ENCODE results near the gene PTGIR.
A peak's percentile ranks its signal among the peaks of the same experiment; 100 is the strongest.

The PTGIR gene, protein sequence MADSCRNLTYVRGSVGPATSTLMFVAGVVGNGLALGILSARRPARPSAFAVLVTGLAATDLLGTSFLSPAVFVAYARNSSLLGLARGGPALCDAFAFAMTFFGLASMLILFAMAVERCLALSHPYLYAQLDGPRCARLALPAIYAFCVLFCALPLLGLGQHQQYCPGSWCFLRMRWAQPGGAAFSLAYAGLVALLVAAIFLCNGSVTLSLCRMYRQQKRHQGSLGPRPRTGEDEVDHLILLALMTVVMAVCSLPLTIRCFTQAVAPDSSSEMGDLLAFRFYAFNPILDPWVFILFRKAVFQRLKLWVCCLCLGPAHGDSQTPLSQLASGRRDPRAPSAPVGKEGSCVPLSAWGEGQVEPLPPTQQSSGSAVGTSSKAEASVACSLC

DNA sequence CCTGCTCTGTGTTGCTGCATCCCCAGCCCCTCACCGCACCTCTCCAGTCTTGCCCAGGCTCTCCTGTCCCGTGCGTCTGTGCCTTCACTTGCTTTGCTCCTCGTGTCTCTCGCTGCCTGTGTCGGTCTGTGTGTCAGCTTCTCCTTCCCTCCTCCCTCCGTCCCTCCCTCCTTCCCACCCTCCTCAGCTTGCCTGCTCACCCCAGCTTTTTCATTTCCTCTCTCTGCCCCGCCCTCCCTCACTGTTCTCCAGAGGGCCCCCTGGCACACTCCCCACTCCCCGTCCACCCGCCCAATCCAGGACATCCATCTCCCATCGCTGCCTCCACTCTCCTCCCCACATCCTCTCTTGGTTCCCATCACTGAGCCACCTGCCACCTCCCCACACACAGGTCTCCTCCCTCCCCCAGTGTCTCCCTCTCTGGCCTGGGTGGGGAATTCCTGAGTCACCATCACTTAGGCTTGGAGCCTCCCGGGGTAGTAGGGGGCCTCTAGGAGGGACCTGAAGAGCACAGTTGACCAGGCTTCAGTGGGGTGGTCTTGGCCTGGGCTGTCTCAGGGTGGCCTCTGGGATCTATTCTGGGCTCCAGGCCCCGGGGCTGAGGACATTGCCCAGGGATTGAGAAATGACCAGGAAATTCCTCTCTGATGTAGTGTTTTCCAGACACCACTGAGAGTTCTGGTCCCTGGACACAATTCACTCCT, at the start of gene PTGIR:
TSS of gene PTGIR (minus strand) at position 132 of the 704 bp plus-strand sequence. CDS start 864 bp downstream, outside the sequence.
- no peak for DNase-seq (ENCODE audit: low spot score)

DNA sequence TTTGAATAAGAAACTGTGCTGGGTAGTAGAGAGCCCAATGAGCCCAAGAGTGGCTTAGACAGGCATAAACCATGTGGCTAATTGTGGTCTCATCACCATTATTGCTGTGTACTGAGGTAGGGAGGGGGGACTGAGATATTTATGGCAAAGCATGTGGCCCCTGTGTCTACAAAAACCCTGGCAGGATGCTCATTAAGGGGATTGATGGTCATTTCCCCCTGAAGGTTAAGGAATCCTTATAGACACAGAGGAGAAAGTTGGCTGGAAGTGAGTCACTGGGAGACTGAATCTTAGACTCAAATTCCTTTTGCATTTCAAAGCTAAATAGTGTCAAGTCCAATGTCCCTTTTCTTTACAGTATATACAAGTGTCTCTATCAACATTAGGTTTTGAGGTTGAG, 45.9 kb upstream of the PTGIR start:
- DNase-seq (ENCODE audit: low spot score): no peak

DNA sequence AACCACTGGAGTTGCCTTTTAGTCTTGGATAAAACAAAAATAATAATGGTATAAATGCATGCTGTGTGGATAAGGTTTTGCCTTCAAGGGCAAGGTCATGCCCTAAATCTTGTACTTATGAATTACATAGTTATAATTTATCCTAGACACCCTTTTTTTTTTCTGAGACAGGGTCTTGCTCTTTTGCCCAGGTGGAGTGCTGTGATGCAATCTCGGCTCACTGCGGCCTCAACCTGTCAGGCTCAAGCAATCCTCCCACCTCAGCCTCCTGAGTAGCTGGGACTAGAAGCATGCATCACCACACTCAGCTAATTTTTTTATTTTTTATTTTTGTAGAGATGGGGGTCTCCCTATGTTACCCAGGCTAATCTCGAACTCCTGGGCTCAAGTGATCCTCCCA, 43.8 kb upstream of the PTGIR start:
- no peak for DNase-seq (ENCODE audit: low spot score)

DNA sequence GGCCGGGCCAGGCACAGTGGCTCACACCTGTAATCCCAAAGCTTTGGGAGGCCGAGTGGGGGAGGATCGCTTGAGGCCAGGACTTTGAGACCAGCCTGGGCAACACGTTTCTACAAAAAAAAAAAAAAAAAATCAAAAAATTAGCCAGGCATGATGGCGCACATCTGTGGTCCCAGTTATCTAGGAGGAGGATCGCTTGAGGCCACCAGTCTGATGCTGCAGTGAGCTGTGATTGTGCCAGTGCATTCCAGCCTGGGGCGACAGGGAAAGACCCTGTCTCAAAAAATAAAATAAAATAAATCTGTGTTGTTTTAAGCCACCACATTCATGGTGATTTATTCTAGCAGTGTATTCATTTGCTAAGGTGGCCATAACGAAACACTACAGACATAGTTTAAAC, 40.2 kb upstream of the PTGIR start:
- no peak for DNase-seq (ENCODE audit: low spot score)

DNA sequence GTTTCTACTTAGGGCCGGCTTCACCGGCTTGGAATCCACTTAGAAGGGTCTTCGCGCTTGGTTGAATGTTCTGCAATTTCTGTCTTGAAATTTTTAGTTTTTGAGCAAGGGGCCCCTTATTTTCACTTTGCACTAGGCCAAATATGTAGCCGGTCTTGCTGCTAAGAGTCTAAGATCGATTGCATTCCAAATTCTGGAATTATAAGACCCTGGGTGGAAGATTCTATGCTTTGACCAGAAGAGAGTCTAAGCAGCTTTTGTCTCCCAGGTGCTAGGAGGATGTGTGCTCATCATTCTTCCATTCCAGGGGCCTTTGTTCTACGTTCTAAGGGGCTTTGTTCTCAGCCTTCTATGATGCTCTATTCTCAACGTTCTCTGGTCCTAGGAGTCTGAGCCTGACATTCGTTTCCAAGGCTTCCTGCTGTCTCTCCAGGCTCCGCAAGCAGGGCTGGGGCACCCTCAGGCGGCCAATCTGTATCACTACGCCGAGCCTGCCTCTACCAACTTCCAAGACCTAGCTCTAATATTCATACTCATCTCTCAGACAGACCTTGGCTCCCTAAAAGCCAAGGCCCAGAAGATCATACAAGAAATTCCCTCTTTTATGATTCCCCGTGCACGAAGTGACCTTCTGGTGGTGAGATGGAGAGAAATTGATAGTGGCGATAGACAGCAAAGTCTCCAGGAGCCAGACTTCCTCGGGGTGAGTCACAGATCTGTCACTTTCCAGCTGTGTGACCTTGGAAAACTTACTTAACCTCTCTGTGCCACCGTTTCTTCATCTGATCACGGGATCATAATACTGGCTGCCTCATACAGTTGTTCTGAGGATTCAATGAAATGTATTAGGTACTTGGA, 37.1 kb upstream of the PTGIR start:
- DNase-seq (ENCODE audit: low spot score): peak; percentile 98

DNA sequence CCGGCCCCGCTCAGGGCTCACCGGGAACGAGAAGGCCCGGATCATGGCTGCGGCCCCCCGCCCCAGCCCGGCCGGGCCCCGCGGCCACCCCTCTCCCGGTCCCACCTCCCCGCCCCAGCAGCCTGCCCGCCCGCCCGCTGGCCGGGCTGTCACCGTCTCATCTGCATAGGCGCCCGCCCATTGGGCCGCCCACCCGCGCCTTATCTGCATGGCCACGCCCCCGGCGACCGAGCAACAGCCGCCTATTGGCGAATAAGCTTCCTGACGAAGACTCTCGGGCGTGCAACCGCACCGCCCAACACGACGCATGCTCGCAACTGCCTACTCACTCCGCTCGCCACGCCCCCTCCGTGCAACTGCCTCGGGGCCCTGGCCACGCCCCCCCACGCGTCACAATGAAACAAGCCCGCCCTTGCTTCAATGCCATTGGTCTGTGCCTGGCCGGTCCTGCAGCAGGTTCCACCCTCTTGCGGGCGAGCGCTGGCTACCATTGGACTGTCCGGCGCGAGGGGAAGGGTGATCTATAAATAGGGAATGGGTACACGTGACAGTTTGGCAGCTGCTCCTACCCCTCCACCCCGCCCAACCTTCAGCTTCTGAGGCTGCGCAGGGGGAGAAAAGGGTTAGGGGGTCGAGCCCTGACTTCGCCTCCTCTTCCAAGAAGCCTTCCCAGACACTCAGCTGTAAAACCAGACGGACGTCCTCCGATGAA, 36.3 kb upstream of the PTGIR start, which contains the start of gene DACT3:
TSS of gene DACT3 (minus strand) at position 163 of the 712 bp plus-strand sequence. CDS start at position 45, 118 bp downstream.
- peak; percentile 100 for DNase-seq (ENCODE audit: low spot score)

DNA sequence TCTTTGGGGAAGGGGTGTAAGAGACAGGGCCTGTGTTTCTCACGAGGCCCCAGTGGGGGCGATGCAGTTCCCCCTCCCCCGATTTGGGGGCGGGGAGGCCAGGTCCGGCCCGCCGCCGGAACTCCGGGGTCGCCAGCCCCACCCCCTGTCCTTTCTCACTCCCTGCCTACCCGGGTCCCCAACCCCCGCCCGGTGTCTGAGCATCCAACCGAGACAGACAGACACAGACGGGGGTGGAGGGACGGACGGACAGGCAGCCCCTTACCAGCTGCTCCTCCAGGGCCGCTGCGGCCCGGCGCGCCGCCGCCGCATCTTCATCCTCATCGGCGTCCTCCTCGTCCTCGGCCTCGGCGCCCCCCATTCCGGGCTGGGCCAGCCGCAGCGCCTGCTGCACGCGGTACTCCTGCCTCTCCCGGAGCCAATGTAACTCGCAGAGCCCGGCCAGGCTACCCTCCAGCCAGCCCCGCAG, 35.7 kb upstream of the PTGIR start:
- DNase-seq (ENCODE audit: low spot score): peak; percentile 39

DNA sequence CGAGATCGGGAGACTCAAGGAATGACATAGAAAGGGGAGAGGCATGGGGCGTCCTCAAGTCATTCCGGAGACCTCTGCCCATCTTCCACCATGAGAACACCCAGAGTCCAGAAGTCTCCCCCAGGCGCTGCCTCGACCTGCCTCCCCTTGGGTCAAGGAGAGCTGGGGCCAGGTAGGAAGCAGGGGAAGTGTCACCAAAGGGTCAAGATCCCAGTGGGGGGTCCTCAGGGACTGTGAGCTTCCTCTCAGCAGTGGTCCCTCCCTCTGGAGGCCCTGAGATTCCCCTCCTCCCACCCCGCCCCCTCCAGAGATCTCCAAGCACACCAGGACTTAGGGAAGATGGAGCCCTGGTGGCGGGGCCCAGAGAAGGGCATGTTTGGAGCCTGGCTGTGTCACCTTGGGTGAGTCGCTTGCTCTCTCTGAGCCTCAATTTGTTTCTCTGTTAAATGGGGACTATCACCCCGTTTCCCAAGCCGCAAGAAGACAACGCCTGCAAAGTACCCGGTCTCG, 35.2 kb upstream of the PTGIR start:
- DNase-seq (ENCODE audit: low spot score): peak; percentile 54

DNA sequence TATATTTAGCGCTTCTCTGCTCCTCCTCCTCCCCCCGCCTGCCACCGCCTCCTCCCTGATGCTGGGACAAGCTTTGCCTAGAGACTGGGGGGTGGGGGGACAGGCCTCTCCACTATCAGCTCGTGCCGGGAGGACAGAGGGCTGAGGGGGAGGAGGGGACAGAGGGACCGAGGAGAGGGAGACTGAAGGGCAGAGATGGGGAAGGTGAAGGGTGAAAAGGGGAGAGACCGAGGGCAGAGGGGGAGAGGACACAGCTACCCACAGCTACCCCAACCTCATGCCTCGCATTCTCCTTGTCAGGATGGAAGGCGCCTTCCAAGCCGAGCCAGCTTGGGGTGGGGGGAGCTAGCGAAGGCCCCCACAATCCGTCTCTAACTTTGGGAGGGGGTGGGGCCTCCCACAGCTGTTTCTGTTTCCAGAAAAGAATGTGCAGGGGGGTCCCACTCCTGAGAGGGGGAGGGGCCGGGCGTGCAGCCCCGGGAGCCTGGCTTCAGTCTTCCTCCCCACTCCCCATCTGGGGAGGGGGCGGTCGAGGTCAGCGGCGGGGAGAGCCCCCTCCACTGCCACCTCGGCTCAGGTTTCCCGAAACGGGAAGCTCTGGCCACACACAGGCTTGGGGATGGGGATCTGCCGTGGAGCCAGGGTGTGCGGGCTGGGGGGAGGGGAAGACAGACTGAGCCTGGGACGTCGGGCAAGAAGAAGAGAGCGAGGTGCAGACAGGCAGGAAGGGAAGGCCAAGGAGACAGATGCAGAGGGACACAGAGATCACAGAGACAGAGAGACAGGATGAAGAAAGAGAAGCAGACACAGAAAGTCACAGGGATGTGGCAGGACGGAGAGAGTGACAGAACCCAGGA, 34.5 kb upstream of the PTGIR start:
- DNase-seq (ENCODE audit: low spot score): peak; percentile 62

DNA sequence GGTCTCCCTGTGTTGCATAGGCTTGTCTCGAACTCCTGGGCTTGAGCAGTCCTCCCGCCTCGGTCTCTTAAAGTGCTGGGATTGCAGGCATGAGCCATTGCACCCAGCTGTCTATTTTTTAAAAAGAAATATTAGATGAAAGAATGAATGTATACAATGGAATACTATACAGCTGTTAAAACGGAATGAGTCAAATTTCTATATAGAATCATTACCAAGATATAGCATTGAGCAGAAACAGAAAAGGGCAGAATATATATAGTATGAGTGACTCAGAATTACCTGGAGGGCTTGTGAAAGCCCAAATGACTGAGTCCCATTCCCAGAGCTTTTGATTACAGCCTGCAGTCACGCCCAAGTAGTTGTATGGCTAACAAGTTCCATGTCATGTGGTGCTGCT, 31.7 kb upstream of the PTGIR start:
- no peak for DNase-seq (ENCODE audit: low spot score)

DNA sequence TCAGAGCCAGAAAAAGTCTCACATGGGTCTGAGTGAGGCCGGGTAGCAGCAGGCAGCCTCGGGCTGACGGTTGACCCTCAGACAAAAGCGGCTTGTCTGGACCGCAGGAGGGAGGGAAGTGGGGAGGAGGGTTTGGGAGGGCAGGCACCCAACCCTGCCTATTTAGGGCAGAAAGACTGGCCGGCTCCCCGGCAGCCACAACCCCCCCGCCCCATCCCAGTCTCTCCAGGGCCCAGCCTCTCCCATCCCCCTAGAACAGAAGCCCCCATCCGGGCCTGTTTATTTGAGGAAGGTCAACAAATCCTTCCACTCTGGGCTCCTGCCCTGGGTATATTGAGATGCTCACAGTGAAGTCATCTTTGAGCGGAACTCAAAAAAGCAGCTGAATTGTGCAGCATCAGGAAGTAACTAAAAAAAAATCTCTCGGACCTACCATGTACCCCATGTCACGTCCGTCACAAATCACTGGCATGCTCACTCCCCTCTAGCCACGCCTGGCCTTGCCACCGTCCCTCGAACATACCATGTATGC, 29.8 kb upstream of the PTGIR start:
- peak; percentile 94 for DNase-seq (ENCODE audit: low spot score)

DNA sequence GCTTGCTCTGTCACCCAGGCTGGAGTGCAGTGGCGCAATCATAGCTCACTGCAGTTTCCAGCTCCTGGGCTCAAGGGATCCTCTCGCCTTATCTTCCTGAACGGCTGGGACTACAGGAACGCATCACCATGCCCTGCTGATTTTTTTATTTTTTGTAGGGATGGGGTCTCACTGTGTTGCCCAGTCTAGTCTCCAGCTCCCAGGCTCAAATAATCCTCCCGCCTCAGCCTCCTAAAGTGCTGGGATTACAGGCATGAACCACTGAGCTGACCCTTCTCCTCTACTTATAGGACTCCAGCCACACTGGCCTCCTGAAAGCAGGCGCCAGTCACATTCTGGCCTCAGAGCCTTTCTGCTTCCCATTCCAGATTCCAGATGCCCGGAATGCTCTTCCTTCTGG, 25.6 kb upstream of the PTGIR start:
- no peak for DNase-seq (ENCODE audit: low spot score)

DNA sequence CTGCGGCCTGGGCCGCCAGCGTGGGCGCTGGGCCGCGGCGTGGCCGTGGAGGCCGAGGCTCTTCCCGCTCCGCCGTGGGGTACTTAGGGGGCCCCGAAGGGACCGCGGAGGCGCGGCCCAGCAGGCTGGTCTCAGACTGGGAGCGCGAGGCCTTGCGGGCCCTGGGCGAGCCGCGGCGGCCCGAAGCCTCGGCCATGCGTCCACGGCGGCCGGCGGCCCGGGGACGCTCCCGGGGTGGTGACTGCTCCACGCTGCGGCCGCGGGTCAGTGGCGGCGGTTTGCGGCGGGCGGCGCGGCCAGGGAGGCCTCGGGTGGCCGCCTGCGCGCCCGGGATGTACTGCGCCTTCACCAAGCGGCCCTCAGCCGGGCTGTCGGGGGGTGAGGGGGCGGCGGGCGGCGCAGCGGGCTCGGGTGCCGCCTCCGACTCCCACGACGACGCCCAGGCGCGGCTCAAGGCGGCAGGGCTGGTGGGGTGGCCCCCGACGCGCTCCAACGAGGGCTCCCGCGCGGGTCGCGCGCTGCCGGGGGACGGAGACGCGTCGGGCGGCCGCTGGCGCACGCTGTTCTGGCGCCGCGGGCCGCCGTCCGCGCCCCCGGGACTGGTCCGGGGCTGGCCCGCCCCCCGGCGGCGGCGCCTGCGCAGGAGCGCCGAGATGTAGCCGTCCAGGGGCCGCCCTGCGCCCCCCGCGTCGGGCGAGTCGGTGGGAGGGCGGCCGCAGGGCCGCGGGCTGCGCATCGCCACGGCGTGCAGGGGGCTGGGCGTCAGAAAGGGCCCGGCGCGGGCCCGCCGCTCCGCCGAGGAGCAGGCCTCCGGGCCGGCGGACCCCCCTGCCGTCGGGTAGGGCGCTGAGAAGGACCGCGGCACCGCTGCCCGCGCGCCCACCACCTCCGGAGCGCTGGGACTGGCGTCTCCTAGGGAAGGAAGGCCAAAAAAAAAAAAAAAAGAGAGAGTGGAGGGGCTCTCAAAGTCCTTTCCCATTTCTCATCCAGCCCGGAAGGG, 24.4 kb upstream of the PTGIR start:
- no peak for DNase-seq (ENCODE audit: low spot score)

DNA sequence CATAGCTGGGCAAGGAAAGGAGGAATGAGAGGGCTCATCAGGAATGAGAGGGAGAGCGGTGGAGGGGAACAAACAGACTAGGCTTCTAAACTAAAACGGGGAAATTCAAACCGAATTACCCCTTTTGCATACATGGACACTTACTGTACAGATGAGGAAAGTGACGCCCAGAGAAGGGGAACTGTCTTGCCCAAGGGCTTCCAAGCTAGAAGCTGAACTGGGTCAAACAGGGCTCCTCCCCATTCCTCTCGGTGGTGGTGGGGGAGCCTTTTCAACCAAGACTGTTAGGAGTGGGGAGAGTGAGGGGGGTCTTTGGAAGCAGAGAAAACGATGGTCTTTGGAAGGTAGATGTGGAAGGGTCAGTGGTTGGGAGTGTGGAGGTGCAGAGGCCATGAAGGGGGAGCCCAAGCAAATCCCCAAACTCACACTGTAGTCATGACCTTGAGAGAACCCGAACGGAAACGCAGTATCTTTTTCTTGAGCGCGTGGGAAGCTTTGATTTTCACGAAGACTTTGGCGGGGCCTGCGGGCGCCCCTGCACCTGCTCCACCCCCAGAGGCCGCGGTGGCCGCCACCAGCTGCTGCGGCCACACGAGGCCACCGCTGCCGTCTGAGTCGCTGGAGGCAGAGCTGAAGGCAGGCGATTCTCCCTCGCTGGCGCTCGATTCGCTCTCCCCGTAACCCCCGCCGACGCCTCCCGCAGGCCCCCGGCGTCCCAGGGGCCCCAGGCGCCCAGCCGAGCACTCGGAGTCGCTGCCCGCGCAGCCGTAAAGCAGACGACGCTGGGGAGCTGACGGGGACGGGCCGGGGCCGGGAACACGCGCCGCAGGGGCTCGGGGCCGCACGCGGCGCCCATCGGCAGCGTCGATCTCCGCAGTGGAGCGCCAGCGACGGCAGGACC, 23.4 kb upstream of the PTGIR start:
- DNase-seq (ENCODE audit: low spot score): no peak

DNA sequence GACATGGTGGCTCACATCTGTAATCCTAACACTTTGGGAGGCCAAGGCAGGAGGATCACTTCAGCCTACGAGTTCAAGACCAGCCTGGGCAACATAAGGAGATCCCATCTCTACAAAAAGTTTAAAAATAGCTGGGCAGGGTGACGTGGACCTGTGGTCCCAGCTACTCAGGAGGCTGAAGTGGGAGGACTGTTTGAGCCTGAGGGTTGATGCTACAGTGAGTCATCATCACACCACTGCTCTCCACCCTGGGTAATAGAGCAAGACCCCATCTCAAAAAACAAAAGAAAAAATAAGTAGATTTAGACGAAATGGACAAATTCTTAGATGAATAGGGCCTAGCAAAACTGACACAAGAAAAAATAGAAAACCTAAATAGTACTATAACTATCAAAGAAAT, 21.5 kb upstream of the PTGIR start:
- DNase-seq (ENCODE audit: low spot score): no peak

DNA sequence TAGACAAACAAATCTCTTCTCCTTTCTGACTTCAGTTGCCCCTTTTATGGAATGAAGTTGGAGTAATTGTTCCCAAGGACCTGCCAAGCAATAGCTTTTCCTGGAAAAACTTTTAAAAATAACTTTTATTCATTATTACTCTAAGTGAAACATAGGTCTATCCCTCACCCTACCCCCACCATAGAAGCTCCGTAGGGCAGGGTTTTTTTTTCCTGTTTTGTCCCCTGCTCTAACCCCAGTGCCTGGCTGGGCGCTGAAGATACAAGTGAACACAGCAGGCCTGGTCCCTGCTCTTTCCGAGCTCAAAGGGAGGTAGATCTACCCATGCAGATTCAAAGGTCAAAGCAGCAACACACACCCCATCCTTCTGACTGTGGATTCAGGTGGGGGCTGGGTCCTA, 19.8 kb upstream of the PTGIR start:
- DNase-seq (ENCODE audit: low spot score): no peak

DNA sequence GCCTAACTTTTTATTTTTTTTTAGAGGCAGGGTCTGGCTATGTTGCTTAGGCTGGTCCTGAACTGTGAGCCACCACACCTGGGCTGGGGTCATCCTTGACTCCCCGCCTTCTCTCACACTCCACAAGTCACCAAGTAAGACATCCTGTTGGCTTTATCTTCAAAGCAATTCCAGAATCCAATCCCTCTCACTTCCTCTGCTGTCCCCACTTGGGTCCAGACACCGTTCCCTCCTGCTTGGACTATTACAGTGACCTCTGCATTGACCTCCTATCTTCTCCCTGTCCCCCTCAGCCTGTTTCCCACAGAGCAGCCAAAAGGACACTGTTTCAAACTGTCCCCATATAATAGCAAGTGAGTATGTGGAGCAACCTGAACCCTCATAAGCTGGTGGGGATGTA, 15.8 kb upstream of the PTGIR start:
- no peak for DNase-seq (ENCODE audit: low spot score)
